Keratinocyte (primary cell): ENCODE results near the gene KRT37.

ENCODE experiments used
- CTCF ChIP-seq, 3 experiments: IDR thresholded peaks in 1 of 3; conservative IDR thresholded peaks in 1 of 3; optimal IDR thresholded peaks in 1 of 3; 2 replicates in 2 of 3; 3 replicates in 1 of 3; pipeline versions ENCODE3 to v1.5.1; 2011; ENCODE audit warnings: low read length in 3 of 3, mild to moderate bottlenecking in 3 of 3, moderate library complexity in 2 of 3, control low read depth in 1 of 3, inconsistent platforms in 1 of 3; ENCODE audit not compliant: insufficient read depth in 2 of 3; ENCODE audit errors: extremely low read depth in 1 of 3
- EZH2 ChIP-seq: IDR thresholded peaks from one replicate; pipeline ENCODE4 v1.6.1; 2012; ENCODE audit warnings: inconsistent platforms, mild to moderate bottlenecking, low read length, moderate library complexity

- TF ChIP-seq CTCF (optimal IDR thresholded peaks at IDR 0.05 in 1 of 3, IDR thresholded peaks at IDR 0.05 in 1 of 3, conservative IDR thresholded peaks at IDR 0.05 in 1 of 3; ENCODE audit: extremely low read depth in 1 of 3, insufficient read depth in 2 of 3, low read length in 3 of 3), result no peak
- no peak for TF ChIP-seq EZH2
Observed at GRCh38 chr17:41453066-41453465, 28.7 kb upstream of the KRT37 start.
